CD4-positive, alpha-beta T cell treated with Interleukin-6 for 4 hours (primary cell): ENCODE results near the gene ALG9.
"Not testable (repeated sequence)": the region's sequence is repeated elsewhere in the genome, so short reads cannot be mapped to it uniquely, and the experiment has no call there.

Experiments used
- DNase-seq: peaks from one replicate; pipeline ENCODE4 v3.0.0-alpha.2; 2020; ENCODE audit warnings: mixed read lengths

Gene ALG9

DNA sequence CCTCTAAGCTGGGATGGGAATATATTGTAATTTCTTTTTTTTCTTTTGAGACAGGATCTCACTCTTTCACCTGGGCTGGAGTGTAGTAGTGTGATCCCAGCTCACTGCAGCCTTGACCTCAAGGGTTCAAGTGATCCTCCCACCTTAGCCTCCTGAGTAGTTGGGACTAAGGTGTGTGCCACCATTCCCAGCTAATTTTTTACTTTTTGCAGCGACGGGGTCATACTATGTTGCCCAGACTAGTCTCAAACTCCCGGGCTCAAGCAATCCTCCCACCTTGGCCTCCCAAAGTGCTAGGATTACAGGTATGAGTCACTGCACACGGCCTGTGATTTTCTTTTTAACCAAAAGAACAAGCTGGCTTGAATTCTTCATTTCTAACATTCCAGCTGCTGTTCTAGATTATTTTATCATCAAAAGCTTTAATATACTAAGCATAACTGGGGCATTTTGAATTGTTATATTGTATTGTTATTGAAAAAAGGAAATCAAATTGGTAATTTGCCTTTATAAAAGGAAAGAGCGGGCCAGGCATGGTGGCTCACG, 78.4 kb downstream of the ALG9 start:
- no peak for DNase-seq

DNA sequence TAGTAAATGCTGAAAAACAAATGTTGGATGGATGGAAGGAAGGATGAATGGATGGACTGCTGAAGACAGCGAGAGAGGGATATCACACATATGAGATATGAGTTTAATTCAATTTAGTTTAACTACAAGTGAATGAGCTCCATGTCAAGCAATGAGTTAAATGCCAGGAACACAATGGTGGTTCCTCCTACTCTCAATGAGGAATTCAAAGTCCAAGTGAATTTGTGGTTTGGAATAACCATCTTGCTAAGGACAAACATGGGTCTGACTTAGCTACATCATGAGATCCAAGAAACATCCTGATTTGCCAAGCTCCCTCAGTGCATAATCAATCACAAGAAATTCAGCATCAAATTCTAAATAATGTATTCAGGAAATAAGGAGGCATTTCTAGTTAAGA, 79.1 kb downstream of the ALG9 start:
- no peak for DNase-seq

DNA sequence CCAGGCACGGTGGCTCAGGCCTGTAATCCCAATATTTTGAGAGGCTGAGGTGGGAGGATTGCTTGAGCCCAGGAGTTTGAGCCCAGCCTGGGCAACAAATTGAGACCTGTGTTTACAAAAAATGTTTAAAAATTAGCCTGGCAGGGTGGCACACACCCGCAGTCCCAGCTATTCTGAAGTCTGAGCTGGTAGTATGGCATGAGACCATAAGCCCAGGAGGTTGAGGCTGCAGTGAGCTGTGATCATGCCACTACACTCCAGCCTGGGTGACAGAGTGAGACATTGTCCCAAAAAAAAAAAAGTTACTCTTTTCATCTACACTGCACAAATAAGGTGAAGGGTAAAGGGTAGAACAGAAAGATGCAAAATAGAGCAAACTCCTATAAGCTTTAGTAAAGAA, 82.9 kb downstream of the ALG9 start:
- no peak for DNase-seq

DNA sequence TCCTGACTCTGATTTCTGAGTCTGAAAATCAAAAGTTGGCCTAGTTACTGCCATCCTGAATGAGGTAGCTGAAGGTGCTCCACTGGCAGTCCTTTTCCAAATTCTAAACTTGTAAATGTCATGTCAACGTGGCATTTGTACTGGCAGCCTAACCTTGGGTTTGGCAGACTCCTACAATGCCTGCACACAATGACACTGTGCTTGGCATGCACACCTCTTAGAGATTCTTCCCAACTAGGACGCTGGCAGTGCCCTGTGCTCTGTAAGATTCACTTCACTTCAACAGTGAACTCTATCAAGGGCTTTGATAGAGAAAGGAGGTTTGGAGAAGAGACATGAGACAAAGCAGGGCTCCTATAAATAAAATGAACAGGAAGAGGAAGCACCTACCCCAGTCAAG, 83.3 kb downstream of the ALG9 start:
- no peak for DNase-seq

DNA sequence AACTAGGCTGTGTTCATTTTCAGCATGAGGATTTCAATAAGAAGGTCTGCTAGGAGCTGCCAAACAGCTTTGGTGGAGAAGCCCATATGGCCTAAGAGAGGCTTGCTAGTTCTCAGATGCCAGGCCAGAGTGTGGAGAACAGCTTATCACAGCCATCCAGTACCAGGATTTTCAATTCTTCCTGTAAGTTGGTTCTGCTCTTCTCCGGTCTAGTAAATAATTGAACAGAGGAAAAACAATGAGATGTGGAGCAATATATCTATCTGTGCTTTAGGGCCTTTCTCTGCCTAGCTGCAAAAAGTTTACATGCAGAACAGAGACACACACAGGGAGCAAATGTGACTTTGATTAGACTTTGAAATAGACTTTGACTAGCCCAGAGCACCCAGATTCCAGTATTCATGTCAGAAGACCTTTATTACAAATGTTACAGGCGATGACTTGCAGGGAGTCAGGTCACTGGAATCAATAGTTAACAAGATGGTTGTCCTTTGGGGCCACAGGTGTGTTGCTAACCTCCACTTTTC, 85.4 kb downstream of the ALG9 start:
- no peak for DNase-seq

DNA sequence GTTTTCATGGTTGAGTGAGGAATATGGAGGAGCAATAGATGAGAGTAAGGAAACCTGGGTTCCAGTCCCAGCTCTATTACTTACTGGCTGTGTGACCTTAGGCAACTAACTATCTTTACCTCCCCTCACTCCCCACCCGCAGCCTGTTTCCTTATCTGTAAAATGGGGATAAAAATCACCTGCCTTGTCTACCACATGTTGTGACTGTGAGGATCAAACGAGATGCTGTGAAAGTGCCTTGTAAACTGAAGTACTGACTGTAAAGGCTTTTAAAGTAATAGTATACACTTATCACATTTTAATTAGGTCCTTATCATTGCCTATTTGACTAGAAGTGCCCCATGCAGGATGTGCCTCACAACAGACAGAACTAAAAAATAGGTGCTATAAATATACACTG, 86.3 kb downstream of the ALG9 start:
- DNase-seq = no peak

DNA sequence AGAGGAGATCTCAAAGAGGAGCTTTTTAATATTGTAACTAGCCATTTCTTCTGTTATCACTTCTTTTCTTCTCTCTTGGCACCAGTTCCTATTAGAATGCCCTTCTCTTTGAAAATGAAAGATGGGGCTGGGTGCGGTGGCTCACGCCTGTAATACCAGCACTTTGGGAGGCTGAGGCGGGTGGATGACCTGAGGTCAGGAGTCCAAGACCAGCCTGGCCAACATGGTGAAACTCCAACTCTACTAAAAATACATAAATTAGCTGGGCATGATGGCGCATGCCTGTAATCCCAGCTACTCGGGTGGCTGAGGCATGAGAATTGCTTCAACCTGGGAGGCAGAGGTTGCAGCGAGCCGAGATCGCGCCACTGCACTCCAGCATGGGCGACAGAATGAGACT, 87.1 kb downstream of the ALG9 start:
- not testable (repeated sequence) for DNase-seq

DNA sequence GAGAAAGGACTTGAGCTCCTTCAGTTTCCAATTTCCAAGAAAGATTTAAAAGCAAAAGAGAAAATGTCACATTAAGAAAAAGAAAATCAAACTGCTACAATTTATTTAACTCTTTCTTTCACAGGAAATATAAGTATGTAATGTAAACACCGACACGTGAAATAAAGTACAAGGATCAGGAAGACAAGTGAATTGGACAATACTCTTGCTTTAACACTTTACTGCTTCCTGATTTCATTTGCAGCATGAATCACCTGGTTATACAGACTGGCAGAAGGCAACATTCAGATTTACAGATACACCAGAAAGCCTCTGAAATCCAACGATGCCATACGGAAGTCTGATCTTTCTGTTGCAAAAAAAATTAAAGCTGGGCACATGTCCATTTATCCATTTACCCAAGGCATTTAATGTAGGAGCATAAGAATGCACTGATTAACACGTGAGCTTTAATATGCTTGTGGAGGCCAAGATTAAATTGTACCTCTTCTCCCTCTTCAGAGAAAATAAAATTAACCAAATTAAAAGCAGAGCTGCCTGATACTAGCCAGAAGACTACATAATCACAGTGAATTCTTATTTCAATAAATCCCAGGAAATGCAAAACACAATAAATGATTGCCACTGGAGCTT, 89.2 kb downstream of the ALG9 start:
- no peak for DNase-seq

DNA sequence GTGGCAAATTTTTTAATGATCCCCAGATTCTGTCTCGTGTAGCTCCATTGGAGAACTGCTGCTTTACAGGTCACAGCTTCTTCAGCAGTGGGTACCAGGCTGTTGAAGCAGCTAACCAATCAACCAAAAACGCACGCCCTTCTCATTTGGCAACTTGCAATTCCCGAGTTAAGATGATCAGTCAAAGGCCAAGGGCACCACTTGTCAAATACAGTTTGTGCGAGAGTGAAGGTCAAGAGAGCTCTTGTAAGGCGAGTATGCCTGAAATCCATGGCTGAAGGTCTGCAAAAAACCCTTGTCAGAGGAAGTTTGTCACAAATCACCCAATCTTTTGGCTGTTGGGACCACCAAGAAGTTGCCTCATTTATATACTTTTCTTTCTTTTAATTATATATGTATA, 92.3 kb downstream of the ALG9 start:
- DNase-seq = no peak

DNA sequence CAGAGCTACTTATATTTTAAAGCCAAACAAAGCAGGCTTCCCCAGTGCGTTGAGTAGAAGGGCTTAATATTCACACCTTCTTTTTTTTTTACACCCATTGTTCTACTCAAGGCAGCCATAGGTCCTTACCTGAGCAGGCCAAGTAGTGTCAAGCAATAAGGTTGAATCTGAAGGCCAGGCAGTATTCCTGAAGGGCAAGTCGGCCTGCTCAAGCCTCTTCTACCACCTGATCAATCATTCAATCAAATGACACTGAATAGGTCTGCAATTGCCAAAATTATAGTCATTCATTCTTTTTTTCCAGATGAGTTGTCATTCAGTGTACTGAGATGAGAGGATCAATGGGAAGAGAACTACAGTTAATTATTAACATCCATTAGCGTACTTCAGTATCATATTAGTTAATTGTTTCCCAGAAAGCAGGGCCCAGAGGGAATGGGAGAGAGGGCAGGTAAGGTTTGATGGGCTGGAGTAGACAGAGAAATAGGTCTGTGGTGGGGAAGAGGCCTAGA, 93.3 kb downstream of the ALG9 start:
- no peak for DNase-seq

DNA sequence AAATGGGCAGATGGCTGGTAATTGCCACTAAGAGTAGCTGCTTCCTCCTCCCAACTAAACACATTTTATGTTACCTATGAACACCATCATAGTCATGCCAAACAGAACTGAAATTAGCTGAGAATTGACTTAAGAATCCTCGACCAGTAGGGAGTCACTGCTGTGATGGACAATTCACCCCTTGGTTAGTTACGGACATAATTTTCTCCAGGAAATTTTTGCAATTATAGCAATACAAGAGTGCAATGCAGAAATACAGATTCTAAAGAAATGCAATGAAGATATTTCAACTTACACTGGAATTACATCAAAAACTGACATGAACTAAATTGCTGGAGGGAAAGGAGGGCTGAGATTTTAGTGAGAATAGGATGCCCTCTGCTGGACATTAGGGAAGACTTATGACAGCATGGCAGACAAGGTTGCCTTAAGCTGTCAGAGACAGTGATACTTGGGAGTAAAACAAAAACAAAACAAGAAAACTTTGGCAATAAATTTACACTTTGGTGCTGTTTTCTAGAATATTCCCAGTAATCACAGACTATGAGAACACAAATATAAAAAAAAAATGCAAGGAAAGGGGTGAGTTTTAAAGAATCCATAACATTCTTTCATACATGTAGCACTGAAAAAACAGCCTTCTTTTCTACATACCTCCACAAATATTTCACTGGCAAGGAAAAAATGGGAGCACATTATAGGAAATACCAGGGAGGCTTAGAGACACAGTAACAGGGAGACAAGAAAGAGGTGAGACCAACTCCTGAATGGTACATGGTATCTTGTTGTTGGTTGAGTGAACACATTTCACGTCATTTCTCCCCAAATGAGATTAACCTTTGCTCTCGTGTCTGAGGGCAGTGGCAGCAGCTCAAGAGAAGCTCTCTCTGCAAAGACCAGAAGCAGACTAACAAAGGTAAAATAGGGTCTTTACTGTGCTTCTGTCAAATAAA, 94.0 kb downstream of the ALG9 start:
- peak; percentile 37 for DNase-seq

DNA sequence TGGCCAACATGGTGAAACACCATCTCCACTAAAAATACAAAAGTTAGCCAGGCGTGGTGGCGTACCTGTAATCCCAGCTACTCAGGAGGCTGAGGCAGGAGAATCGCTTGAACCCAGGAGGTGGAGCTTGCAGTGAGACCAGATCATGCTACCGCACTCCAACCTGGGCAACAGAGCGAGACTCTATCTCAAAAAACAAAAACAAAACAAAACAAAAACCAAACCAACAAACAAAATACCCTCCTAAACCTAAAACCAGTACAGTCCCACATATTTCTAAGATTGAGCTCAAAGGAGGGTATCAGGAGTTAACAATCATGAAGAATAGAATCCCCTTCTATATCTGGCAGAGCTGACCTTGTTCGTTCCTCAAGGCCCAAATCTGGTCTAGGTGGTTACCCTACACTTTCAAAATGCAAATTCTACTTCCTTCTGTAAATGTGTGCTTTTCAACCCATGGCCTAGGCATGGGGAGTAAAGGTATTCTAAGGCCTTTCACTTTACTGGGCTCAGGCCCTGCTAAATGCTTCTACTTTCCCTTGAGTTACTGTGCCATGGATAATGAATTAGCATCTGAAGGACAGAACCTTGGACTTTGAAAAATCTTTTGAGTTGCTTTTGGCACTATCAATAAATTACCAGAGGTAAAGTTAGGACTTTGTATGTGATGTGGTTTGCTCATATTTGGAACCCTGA, 94.8 kb downstream of the ALG9 start:
- no peak for DNase-seq

DNA sequence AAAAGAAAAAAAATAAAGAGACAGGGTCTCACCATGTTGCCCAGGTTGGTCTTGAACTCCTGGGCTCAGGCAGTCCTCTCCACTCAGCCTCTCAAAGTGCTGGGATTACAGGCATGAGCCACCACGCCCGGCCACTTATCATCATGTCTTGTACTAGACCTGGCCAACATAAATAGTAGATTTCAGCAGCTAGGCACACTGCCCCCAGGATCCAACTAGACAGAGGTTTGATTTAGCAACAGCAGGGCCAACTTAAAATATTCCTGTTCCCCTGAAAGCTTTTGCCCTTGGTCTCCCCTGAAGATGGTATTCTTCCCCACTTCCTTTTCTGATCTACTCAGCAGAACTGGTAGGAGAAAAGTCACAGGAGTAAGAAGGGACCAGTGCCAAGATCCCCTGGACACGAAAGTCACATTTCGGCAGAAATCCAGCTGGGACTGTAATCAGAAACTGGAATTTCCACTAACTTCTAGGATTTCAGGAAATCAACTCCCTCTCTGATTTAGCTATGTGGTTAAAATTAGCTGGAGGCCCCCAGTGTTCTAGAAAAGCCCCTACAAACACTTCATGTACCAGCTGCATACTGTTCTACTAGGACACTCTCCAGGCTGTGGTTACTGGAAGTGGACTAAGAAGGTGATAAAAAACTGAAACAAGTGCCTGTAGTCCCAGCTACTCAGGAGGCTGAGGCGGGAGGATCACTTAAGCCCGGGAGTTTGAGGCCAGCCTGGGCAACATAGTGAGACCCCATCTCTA, 96.2 kb downstream of the ALG9 start:
- no peak for DNase-seq

DNA sequence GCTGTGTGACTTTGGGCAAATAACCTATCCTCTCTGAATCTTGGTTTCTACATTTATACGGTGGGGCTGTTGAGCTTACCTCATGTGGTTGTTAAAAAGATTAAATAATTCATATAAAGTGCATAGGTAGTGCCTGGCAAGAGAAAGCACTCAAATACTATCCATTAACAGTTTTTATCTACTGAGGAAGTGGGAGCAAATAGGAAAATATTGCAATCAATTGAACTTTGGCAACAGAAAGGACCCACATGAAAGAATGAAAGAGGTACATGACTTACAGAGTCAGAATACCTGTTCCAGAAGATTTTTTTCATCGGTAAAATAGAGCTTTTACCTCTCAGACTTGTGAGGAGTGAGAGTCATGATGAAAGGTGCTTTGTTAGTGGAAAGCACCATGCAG, 98.8 kb downstream of the ALG9 start:
- no peak for DNase-seq

DNA sequence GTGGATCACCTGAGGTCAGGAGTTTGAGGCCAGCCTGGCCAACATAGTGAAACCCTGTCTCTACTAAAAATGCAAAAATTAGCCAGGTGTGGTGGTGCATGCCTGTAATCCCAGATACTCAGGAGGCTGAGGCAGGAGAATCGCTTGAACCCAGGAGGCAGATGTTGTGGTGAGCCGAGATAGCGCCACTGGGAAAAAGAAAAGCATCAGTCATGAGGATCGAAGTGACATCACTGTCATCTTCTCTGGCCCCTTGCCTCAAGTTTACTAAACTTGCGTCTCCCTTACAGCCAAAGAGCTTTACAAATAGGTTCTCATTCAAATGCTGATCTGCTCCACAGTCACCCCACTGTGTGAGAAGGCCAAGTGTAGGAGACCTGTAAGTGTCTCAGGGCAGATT, 100.2 kb downstream of the ALG9 start:
- DNase-seq = not testable (repeated sequence)

DNA sequence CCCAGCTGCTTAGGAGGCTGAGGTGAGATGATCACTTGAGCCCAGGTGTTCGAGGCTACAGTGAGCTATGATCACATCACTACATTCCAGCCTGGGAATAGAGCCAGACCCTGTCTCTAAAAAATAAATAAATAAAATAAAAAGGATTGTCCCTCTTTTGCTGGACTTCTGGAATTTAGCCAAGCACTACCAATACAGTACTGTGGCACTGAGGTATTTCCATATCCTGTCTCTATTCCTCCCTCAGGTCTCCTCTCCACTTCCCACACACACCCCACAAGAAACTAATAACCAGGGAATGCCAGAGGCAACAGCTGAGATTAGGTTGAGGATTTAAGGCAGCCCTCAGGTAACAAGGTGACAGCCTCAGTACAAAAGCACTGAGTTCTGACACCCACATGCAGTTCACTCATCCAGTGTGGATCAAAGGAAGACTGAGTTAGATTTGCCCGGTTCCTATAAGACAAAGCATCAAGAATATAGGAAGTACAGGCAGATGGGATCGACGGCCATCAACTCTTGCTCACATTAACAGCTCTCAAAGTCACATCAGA, 100.7 kb downstream of the ALG9 start:
- no peak for DNase-seq

DNA sequence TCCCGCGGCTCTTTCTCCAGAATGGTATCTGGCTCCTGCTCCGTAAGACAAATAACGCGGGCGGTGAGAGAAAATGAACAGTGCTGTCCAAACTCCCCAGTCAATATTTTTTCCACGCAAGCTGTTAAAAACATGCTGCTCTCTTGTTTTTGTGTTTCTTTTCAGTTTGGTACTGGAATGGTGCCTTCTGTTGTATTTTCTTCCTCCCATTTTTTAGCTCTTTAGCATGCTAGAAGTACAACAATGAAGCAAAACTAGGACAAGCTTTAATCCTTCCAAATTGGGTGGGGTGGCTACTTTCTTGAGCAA, 104.6 kb downstream of the ALG9 start:
- DNase-seq = no peak

DNA sequence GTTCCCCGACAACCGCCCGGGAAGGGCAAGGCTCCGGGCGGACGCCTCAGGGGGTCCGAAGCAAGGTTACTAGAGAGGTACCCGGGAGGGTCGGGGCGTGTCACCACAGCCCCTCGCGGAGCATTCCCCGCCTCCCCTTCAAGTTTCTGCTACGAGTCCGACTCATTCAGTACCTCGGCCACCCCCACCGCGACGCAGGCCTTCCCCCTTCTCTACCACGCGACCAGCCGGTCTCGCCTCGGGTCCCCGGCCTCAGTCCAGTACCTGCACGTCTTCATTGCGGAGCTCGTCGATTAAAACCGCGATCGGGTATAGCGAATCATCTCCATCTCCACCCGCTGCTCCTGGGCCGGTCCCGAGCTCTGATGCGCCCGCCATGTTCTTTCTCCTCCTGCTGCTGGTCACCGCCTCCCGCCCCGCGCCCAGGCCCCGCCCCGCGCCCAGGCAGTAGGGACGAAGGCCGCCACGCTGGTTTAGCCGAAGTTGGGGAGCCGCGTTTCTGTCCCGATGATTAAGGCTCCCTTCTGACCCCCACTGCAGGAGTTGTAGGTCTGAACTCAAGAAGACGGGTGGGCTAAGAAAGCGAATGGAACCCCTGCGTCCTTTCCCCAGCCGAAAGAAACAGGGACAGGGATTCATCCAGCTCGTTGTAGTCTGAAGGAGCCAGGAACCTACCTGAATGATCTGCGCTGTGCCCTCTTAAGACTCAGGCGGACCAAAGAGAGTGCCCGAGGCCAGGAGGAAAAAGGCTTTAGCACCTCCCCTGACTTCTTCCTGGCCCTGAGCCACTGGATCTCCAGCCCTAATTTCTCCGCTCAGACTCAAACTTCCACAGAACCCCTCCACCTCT, 105.2 kb downstream of the ALG9 start, which contains the start of gene PPP2R1B:
TSS of gene PPP2R1B (minus strand) at position 406 of the 850 bp plus-strand sequence. CDS start at position 378, 28 bp downstream.
- DNase-seq = peak; percentile 84

DNA sequence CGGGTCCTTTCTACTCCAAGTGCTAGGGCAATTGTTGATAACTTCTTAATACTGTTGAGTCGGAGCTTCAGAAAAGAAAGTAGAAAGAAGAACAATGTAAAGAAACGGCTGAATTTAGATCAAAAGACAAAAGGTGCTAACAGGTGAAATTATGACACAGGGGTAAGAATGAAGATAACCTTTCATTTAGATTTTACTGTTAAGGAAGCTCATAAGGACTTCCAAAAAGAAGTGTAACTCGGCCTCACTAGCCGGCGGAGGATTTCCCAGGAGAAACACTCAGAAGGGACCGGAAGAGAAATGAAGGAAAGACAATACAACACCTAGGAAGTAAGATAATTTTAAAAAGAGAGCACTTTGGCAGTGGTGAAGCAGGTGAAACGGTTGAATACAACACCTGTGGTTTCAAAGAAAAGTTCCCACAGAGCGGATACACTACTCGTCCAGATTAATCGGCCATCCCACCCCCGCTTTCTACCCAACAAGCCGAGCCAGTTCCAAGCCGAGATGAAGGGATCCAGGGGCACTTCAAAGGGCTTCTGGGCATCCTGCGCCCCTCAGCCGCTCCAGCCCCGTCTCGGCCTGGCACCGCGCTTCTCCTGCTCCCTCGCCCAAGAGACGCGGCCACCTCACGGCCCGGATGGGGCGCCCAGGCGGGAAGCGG, 105.9 kb downstream of the ALG9 start:
- DNase-seq = no peak

DNA sequence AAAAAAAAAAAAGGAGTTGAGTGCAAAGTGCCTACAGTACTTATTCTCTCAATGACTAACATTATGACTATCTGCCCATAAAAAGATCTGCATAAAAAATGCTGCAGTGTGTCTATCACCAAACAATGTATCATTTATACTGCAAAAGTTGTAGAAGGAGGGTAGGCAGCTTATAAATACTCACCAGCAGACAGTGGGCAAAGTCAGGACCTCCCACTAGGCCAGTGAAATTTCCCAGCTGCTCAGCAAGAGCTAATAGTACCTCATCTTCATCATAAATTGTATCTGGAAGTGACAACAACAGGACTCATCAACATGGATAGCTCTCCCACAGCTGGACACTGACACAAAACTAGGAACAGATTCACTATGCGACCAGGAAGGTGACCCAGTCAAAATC, 106.8 kb downstream of the ALG9 start:
- no peak for DNase-seq
